ENCODE results near the gene STK38L. TPM values are rescaled to one million over a fixed set of nuclear protein-coding genes. Genes with fewer than 3 reads are reported as not detected.

The STK38L gene
- total and polyA plus RNA-seq, 9 of the 15 experiments (the other 6 are each of a cell fraction or from before 2014, with no cell fraction given), result 2.6 to 10.7 (median 6.9) TPM

DNA sequence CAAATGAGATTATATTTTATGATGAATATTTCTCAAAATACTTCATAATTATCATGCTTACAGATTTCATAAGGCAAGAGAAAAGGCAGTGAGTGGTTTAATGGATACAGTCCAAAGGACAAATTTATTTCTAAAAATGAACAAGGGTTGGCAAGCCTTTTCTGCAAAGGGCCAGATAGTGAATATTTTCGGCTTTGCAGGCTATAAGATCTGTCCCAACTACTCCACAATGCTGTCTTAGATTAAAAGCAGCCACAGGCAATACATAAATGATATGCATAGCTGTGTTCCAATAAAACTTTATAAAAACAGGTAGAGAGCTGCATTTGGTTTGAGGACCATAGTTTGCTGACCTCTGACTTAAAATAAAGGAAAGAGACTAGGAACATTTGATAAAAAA is 42.9 kb upstream of the STK38L start:
- no peaks in the 10 kb centered on the region for H3K4me1 ChIP-seq (replicated peaks in 1 of 2; ENCODE audit: control insufficient read depth in 2 of 2, insufficient read depth in 2 of 2, low read length in 2 of 2)
- no peaks in the 10 kb centered on the region for H3K9me3 ChIP-seq (replicated peaks; ENCODE audit: control insufficient read depth, insufficient read depth, low read depth, low read length)
- H3K36me3 ChIP-seq (ENCODE audit: control insufficient read depth, insufficient read depth, low read length), result no peaks in the 10 kb centered on the region
- TF ChIP-seq, protein P1, sequence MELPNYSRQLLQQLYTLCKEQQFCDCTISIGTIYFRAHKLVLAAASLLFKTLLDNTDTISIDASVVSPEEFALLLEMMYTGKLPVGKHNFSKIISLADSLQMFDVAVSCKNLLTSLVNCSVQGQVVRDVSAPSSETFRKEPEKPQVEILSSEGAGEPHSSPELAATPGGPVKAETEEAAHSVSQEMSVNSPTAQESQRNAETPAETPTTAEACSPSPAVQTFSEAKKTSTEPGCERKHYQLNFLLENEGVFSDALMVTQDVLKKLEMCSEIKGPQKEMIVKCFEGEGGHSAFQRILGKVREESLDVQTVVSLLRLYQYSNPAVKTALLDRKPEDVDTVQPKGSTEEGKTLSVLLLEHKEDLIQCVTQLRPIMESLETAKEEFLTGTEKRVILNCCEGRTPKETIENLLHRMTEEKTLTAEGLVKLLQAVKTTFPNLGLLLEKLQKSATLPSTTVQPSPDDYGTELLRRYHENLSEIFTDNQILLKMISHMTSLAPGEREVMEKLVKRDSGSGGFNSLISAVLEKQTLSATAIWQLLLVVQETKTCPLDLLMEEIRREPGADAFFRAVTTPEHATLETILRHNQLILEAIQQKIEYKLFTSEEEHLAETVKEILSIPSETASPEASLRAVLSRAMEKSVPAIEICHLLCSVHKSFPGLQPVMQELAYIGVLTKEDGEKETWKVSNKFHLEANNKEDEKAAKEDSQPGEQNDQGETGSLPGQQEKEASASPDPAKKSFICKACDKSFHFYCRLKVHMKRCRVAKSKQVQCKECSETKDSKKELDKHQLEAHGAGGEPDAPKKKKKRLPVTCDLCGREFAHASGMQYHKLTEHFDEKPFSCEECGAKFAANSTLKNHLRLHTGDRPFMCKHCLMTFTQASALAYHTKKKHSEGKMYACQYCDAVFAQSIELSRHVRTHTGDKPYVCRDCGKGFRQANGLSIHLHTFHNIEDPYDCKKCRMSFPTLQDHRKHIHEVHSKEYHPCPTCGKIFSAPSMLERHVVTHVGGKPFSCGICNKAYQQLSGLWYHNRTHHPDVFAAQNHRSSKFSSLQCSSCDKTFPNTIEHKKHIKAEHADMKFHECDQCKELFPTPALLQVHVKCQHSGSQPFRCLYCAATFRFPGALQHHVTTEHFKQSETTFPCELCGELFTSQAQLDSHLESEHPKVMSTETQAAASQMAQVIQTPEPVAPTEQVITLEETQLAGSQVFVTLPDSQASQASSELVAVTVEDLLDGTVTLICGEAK (IDR thresholded peaks at IDR 0.05), result peak; percentile 65
- TF ChIP-seq, protein P1 (CRISPR knock-in tag; IDR thresholded peaks at IDR 0.05), result no peak
- TF ChIP-seq FOXM1 (IDR thresholded peaks at IDR 0.05; ENCODE audit: low read depth), result no peak
- TF ChIP-seq FOXM1 (CRISPR knock-in tag; IDR thresholded peaks at IDR 0.05; ENCODE audit: low read depth), result no peak
- no peak for TF ChIP-seq HNRNPLL (IDR thresholded peaks at IDR 0.05; ENCODE audit: low read depth, low read length, poor library complexity, severe bottlenecking)
- TF ChIP-seq BRD4 (IDR thresholded peaks at IDR 0.05), result no peak
- TF ChIP-seq YY1 (IDR thresholded peaks at IDR 0.05; ENCODE audit: borderline replicate concordance in 1 of 3, control insufficient read depth in 1 of 3, extremely low read depth in 1 of 3, insufficient read depth in 3 of 3, insufficient read length in 1 of 3, insufficient replicate concordance in 2 of 3, low read depth in 1 of 3, low read length in 2 of 3), result no peak
- BruUV-seq (replicated peaks), result no TSS peak
- ChIA-PET POLR2A (no interaction called here), CTCF (ENCODE audit: low intra/inter-chr PET ratio) (no interaction called here)
- no peak overlapping the region for H3K27ac ChIP-seq (ENCODE audit: extremely low read depth, low read depth, low read length)
- H3K79me2 ChIP-seq (ENCODE audit: control insufficient read depth, insufficient read depth, low read length), result no peaks in the 10 kb centered on the region
- H3K27me3 ChIP-seq (ENCODE audit: control insufficient read depth in 2 of 2, insufficient read depth in 2 of 2, low read length in 2 of 2), result peaks cover 0 to 9% of the 10 kb centered on the region in 2 experiments; a peak in 2 of 5 replicates
- FAIRE-seq (no peak), ATAC-seq (no peak), DNase-seq (ENCODE audit: extremely low read depth in 1 of 4, low spot score in 3 of 4) (no peak)
- H3K9me1 ChIP-seq (ENCODE audit: control insufficient read depth, insufficient read depth, low read length), result no peaks in the 10 kb centered on the region
- WGBS (ENCODE audit: insufficient coverage, low coverage, missing lambda C conversion rate), result 0% methylated on average over 1 of the region's 1 CpG
- no peak overlapping the region for H3K9ac ChIP-seq (ENCODE audit: insufficient read depth in 1 of 2, low read depth in 2 of 2, low read length in 2 of 2)
- intact Hi-C loops (cut with micrococcal nuclease), result no loop called here
- 0 out of 2 replicates have a peak, but pooled peaks cover 2% of the 10 kb centered on the region for H4K20me1 ChIP-seq (replicated peaks; ENCODE audit: control insufficient read depth, insufficient read depth, low read length)
- no peak overlapping the region for H3K4me3 ChIP-seq
- in situ Hi-C loops (cut with MboI), result no loop called here
- no peak overlapping the region for H3K4me2 ChIP-seq (ENCODE audit: insufficient read depth, low read length)
- H2AFZ ChIP-seq (ENCODE audit: low read depth, low read length), result no peak overlapping the region

All from K562 (cell line).